Measurements from ENCODE around the gene PFDN6. TPM values are rescaled to one million over a fixed set of nuclear protein-coding genes. Genes with fewer than 3 reads are reported as not detected.

PFDN6 gene
- total and polyA plus RNA-seq, 10 of the 15 experiments (the other 5 are each of a cell fraction or from before 2014, with no cell fraction given) = 3.1 to 168 (median 82.6) TPM

GRCh38 chr6:33288921-33289783 is at the start of gene PFDN6, which contains the start of gene WDR46 (continued):
- TF ChIP-seq RELB (IDR thresholded peaks at IDR 0.05; ENCODE audit: low read depth) (peak; percentile 84), MYC (IDR thresholded peaks at IDR 0.05; ENCODE audit: insufficient read depth, insufficient read length, insufficient replicate concordance, low read length, severe bottlenecking) (peak; percentile 76), STAT3 (IDR thresholded peaks at IDR 0.05; ENCODE audit: low read depth, low read length) (no peak), TAF1 (IDR thresholded peaks at IDR 0.05; ENCODE audit: borderline replicate concordance, low read depth, low read length) (0 out of 2 replicates have a peak, but pooled peaks have one; percentile 40), IKZF1 (conservative IDR thresholded peaks at IDR 0.05) (peak; percentile 99), ZNF217 (IDR thresholded peaks at IDR 0.05) (no peak), HSF1 (IDR thresholded peaks at IDR 0.05; ENCODE audit: low read depth, low read length) (no peak), ATF7 (IDR thresholded peaks at IDR 0.05; ENCODE audit: low read depth) (no peak), E2F4 (IDR thresholded peaks at IDR 0.05; ENCODE audit: low read depth, low read length) (no peak), CBX3 (IDR thresholded peaks at IDR 0.05; ENCODE audit: borderline replicate concordance, low read depth) (no peak), CEBPB (IDR thresholded peaks at IDR 0.05; ENCODE audit: borderline replicate concordance in 1 of 2, low read depth in 2 of 2, low read length in 2 of 2) (no peak), TARDBP (IDR thresholded peaks at IDR 0.05; ENCODE audit: borderline replicate concordance) (no peak), SPI1 (IDR thresholded peaks at IDR 0.05; ENCODE audit: borderline replicate concordance, insufficient read depth, low read depth, low read length) (no peak; the same call in 1 of the 2 replicates), ZBTB33 (IDR thresholded peaks at IDR 0.05) (no peak), EED (IDR thresholded peaks at IDR 0.05; ENCODE audit: low read depth) (no peak), REST (IDR thresholded peaks at IDR 0.05; ENCODE audit: low read depth, low read length) (no peak), ASH2L (IDR thresholded peaks at IDR 0.05; ENCODE audit: borderline replicate concordance, low read depth) (no peak), RUNX3 (IDR thresholded peaks at IDR 0.05; ENCODE audit: low read length) (peak; percentile 63), SUZ12 (IDR thresholded peaks at IDR 0.05; ENCODE audit: unreplicated experiment) (no peak), PAX5 (IDR thresholded peaks at IDR 0.05; ENCODE audit: borderline replicate concordance, low read depth, low read length) (no peak)
